Dedifferentiated amniotic fluid mesenchymal stem cell (primary cell): ENCODE results near the gene ANKRD63.

Source experiments
- DNase-seq: peaks from one replicate; pipeline ENCODE4 v3.0.0-alpha.2; 2016; ENCODE audit errors: extremely low spot score

Gene ANKRD63

DNA sequence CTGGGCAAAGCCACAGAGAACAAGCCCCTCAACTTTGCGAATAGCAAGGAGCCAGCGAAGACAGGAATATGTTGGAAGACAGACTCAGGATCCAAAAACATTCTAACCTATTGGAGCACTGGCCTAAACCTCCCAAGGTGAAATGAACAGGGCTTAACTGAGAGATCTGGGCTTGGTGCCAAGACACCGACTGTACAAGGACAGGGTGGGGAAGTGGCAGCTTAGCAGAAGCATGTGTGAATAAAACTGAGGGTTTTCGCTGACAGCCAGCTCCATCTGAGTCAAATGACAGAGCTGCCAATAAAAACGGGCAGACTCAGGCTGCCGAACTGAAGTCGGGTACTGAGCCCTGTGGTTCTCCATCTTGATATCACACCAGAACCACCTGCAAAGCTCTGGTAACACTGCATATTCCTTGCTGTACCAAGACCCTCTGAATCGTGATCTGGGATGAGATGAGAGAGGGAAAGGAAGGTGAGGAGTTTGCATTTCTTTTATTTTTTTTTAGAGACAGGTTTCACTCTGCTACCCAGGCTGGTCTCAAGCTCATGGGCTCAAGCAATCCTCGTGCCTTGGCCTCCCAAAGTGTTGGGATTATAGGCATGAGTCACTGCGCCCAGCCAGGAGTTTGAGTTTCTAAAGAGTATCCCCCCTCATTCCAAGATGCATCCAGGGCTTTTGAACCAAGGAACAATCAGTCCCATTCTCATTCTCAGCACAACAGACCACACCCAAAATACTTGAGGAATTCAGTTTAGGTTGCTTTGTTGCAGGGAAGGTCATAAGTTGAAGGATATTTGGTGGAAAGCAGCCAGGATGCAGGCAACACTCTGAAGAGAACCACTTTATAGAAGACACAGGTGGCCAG, 30.9 kb upstream of the ANKRD63 start:
- DNase-seq, result no peak

DNA sequence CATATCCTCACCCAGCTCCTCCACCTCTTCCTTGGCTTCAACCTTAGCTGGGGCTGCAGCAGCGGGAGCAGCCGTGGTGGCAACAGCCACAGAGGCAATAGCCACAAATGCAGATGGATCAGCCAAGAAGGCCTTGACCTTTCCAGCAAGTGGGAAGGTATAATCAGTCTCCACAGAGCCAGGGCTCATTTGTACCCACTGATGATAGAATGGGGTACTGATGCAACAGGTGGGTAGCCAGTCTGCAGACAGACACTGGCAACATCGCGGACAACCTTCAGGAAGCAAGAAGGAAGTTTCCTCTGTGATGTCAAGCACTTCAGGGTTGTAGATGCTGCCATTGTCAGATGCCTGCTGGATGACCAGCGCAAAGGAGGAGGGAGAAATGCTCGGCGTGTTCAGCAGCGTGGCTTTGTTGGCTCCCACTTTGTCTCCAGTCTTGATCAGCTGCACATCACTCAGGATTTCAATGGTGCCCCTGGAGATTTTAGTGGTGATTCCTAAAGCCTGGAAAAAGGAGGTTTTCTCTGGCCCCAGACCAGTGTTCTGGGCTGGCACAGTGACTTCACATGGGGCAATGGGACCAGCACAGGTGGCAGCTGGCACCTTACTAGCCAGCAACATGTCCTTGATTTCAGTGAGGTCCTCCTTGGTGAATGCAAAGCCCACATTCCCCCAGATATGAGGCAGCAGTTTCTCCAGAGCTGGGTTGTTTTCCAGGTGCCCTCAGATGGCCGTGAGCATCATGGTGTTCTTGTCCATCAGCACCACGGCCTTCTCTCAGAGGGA, 29.7 kb upstream of the ANKRD63 start:
- DNase-seq, result no peak

DNA sequence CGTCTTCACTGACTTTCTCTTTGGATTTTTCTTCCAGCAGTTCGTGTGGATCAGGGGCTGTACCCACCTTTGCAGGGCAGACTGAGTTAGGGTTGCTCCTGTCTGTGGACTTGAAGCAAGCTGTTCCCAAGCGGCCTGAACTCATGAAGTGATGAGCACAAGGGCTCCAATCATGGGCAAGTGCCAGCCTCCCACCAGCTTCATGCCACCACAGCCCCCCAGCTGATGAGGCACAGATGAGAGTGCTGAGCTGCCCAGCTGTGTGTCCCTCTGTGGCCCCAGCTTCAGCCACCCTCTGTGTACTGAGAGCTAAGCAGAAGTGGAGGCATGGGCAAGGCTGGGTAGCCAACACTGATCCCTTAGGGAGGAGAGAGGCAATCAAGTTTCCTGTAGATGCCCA, 28.1 kb upstream of the ANKRD63 start:
- no peak for DNase-seq

GRCh38 chr15:40310001-40310959, 27.4 kb upstream of the ANKRD63 start:
- no peak for DNase-seq

- DNase-seq, result no peak
Measured at GRCh38 chr15:40309344-40309862, 26.5 kb upstream of the ANKRD63 start.

DNA sequence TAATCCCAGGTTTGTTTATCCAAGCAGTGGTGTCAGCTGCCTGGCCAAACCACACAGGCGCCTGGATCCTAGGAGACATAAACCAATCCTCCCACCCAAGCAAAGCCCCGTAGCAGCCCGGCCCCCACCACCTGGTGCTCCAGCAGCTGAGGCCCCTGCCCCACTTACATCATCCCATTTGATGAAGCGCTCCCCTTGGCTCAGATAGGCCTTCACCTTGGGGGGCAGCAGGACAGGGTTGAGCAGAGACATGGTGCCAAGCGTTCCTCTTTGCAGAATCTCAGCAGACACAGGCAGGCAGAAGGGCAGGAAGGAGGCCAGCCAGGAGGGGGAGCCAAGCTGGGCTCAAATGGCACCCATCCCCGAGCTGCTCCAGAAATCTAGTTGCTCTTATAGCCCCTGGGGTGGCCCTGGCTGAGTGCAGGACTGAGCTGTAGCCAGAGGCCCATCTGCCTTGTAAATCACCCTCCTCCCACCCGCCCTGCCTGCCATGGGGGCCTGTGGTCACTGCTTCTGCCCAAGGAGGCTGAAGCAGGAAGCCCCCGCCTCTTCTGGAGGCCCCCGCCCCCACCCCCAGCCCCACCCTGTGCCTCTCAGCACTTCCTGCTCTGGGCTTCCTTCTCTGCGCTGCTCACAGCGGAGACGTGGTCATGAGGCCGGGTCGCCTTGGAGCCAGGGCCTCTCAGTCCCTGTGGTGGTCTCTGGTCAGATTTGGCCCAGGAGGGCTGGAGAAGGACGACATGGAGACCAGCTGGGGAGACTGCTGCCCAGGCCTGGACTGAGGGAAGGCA, 24.8 kb upstream of the ANKRD63 start, which contains the start of gene PLCB2:
Gene PLCB2 (minus strand): TSS at position 515 of the 791 bp plus-strand sequence. CDS start 263 bp downstream, at position 252.
- DNase-seq, result no peak

DNA sequence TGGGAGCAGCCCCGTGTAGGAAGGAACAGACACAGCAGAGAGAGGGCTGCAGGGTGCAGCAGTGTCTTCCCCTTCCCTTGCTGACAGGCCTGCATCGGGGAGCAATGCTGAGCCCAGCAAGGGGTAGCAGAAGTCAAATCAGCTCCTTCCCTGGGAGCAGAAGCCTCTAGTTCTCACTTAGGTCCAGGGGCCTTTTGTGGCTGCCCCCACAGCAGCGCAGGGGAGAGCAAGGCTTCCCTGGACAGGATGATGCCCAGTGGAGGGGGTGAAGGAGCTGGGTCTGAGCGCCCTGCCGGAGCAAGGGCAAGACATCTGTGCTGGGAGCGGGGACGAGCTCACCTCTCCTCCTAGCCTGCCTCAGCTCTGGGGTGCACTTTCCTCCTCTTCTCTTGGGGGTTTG, 24.0 kb upstream of the ANKRD63 start:
- DNase-seq, result no peak

- DNase-seq, result no peak
Measured at GRCh38 chr15:40306371-40306770, 23.5 kb upstream of the ANKRD63 start.

- DNase-seq, result no peak
Measured at GRCh38 chr15:40305281-40305680, 22.4 kb upstream of the ANKRD63 start.

DNA sequence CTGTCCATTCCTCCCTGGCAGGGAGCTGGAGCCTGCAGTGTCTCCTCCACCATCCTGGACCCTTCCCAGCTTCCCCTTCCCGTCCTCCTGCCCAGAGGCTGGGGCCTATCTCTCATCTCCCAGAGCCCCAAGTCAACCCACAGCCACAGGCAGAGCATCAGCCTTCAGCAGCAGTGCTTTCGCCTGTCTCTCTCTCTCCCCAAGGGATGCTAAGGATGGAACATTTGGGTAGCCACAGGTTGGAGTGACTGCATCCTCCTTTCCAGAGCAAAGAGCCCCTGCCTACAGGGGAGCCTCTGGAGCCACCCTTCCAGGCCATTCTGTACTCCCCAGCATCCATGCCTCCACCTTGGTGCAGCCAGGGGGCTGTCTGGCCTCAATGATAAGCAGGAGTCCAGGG, 20.7 kb upstream of the ANKRD63 start:
- DNase-seq, result no peak

GRCh38 chr15:40302981-40303380, 20.1 kb upstream of the ANKRD63 start:
- DNase-seq, result no peak

DNA sequence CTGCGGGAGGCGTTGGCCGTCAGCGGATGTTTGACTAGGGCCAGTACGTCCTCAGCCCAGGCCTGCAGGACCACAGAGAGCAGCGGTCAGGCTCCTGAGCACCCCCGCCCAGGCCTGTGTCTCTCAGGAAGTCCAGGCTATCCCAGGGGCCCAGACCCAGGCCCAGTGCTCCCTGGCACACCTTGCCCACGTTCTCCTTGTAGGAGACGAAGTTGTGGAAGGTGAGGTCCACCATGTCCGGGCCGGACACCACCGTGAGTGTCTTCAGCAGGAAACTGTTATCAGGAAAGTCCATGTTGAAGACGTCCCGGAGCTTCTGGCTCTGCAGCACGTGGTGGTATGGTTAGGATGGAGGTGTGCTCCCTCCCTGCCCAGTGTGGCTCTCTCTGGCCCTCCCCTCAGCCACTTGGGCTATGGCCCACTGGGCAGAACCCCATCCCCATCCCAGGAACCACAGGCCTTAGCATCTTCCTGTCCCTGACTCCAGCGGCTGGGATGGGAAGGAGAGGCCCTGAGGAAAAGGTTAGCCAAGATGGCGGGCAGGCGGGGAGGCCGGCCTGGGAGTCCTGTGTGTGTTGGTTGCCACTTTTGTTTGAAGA, 19.5 kb upstream of the ANKRD63 start:
- no peak for DNase-seq

DNA sequence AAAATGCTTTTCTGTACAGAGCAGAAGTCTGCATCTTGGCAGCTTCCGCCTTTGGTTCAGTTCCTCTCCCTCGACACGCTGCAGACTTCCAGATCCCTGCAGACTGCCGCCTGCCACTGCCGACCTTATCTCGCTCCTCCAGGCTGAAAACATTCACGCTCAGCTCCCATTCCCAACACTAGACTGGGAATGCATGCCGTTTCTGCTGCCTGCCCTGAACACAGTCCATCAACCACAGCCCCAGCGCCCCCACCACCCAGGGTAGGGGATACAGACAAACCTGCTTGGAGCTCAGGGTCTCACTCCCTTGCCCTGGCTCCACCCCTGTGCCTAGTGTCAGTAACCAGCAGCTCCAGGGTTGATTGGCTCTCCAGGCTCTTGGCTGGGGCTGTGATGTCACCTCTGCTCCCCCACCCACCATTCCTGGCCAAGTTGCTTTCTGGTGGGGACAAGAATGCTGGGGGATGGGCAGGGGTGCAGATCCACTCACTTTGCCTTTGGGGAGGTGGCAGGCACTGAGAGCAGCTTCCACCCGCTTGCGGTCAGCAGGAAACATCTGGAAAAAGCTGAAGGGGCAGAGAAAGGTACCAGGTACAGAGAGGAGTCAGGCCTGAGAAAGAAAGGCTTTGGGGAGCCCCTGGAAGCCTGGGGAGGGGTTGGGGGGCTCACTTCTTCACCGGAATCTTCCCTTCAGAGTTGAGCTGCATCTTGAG, 18.8 kb upstream of the ANKRD63 start:
- no peak for DNase-seq

DNA sequence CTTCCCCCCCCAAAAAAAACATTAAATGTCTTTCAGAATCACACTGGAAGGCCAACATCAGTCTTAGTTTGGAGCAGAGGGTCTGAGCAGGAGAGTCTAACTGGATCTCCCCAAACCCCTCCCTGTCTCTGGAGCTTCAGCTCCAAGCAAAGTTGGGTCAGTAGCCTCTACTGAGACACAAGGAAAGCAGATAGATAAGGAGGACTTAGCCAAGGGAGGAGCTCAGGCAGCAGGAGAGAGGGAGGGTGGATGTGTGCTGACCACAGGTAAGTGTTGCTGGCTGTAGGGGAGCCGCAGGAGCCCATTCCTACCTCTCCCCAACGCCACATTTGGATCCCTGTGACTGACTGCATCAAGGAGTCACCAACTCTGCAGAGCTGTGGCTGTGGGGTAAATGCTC, 17.9 kb upstream of the ANKRD63 start:
- no peak for DNase-seq

GRCh38 chr15:40300367-40300766, 17.5 kb upstream of the ANKRD63 start:
- no peak for DNase-seq

DNA sequence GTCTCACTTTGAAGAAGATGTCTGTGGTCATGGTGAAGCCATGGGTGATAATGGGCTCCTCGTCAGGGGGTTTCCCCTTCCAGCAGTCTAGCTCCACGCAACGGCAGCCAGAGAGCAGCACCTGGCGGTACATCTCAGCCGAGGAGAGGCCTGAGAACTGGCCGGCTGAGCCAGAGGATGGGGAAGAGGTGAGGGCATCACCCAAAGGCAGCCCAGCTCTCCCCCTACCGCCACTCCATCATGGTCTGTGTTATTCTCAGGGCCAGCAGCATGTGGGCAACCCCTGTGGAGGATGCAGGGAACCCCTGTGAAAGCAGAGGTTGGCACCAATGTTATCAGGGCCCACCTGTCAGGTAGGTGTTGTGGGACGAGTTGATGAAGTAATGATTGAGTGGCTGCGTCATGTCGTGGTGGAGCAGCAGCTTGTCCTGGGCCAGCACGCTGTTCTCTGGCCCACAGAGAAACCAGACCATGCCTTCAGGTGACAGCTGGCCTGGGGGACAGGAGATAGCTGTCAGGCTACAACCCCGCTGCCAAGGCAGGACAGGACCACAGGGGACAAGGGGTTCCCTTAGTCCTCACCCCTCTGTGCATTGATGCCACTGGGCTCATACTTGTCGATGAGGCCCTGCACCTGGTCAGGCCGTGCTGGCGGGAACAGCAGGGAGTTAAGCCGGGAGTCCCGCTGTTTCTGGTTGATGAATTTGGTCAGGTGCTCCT, 15.5 kb upstream of the ANKRD63 start:
- no peak for DNase-seq

DNA sequence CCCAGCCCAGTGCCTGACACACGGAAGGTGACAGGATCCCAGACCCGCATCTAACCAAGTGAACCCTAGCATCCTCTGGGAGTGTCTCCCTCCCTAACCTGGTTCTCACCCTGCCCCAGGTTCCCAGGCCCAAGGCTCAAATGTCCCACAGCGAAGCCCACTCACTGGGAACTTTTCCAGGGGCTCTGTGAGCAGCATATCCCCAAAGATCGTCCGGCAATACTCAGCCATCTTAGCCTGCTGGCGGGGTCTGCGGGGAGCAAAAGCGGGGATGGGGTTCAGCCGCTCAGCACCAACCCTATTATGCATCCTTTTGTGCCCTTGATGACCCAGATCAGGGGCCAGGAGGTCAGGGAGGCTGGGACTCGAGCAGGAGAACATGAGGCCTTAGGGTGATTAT, 14.5 kb upstream of the ANKRD63 start:
- DNase-seq, result no peak

DNA sequence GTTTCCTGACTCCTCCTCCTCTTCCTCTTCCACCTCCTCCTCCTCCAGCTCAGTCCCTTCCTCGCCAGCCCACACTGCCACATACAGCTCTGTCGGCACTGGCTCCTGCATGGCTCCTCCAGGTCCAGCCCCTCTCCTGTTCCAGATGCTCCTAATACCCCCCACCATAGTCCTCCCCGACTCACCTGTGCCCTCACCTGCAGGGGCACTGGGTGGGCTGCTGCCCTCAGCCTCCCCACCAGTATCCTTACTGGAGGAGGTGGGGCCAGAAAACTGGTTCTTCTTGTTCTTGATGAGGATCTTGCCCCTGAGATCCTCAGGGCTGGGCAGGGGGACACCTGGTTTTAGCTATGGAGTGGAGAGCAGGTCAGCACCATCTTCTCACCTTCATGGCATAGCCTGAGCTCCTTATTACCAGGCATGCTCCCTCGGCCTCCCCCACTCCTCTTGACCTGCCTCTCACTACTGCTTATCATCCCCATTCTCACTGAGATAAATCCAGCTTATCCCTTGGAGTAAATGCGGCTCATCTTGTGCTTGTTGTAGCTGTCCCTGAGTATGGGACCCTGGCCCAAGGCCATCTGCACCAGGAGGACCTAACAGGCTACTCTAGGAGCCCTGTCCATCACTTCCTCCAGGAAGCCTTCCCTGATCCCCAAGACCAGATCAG, 13.8 kb upstream of the ANKRD63 start:
- no peak for DNase-seq
